HG03025 (cell line): Measurements from ENCODE around the gene MED8.
"Not testable (repeated sequence)": the region's sequence is repeated elsewhere in the genome, so short reads cannot be mapped to it uniquely, and the experiment has no call there.

ENCODE experiments used
- ATAC-seq: cut with Tn5 transposase; IDR thresholded peaks from one replicate; pipeline ENCODE4 v1.9.1; 2021; ENCODE audit warnings: mild to moderate bottlenecking, moderate library complexity; ENCODE audit not compliant: unreplicated experiment, low FRiP score

The MED8 gene

DNA sequence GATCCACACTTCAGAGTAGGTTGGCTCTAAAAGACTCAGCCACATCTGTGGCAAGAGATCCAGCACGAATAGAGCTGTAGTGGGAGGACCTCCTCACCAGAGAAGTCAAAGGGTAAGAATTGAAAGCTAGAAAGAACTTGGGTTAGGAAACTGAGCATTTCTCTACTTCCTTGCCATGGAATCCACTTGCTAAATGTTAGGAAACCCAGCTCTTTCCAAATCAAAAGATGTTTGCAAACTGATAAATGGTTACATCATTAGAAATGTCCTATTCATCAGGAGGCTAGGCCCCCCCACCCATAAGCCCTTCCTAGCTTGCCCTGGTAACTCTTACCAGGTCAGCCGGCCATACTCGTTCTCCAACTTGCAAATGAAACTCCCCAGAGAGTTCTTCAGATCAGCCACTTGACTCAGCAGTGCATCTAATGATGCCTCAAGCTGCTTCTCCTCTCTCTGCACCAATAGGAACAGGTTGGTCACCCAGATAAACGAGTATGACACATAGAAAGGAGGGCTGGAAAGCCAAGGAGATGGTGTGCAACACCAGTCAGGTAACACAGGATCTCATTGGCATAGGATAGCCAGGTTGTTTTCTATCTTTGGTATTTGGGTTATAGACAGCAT, 1.5 kb downstream of the MED8 start:
- ATAC-seq: no peak

- no peak for ATAC-seq
Observed at GRCh38 chr1:43386676-43387075, 2.9 kb downstream of the MED8 start.

DNA sequence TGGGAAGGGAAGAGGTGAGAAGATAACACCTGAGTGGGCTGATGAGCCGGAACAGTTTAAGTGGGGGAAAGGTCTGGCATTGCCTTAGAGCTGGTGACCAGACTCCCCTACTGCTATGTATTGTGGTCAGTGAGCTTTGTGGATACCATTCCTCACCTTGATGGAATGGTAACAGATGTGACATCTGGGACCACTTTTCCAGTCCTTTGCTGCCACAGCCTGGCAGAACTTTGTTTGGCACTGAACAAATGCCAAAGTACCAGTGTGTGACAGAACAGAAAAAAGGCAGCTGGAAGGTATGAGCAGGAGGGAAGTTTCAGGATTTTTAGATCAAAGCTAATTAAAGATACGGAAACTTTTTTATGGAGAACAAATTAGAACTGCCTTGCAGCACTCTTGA, 6.2 kb downstream of the MED8 start:
- no peak for ATAC-seq

- ATAC-seq: no peak
Observed at GRCh38 chr1:43382027-43382779, 7.4 kb downstream of the MED8 start.

DNA sequence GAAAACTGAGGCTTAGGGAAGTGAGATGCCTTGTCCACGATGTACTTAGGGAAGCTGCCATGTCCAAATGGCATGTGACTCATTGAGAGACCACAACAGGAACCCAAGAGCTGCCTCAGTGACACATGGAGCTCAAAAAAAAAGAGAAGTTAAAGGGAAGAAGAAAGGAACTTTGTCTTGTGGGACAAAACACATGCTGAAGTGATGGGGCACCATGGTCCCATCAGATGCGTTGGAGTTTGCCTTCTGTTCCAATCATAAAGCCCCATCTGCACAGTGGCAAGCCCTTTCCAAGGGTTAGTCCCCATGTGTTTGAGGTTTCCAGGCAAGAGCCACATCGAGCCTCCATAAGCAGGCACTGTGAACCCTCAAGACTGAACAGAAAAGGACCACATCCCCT, 8.0 kb downstream of the MED8 start:
- ATAC-seq: no peak

GRCh38 chr1:43379476-43379875, 10.1 kb downstream of the MED8 start:
- ATAC-seq: no peak

DNA sequence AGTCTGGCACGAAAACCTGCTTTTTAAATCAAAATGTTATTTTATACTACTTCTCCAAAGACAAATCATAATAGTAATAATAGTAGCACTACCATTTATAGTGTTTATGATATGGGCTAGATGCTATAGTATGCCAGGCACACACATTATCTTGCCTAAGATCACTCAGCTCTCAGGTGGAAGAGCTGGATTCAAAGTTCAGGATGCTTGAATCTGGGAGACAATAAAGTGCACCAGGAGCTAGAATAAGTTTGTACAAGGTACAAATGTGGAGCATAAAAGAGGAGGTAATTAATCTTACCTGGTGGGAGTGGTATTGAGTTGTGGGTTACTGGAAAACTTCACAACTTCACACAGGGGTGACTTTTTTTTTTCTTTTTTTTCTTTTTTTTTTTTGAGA, 11.8 kb downstream of the MED8 start:
- ATAC-seq: no peak

- no peak for ATAC-seq
Observed at GRCh38 chr1:43376723-43377235, 12.8 kb downstream of the MED8 start.

- no peak for ATAC-seq
Observed at GRCh38 chr1:43373066-43373940, 16.3 kb downstream of the MED8 start.

DNA sequence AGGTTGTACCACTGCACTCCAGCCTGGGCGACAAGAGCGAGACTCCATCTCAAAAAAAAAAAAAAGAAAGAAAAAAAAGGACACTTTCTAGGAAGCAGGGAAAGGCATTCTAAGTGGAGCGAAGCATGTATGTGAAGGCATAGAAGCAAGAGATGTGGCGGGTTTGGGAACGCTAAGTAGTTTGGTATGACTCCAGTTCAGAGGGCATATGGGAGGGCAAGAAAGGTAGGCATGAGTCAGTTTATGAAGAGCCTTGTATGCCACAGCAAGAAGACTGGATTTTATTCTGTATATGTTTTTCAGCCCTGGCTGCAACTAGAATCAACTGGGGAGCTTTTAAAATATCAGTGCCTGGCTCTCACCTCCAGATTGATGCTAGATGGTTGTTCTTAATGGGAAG, 17.4 kb downstream of the MED8 start:
- ATAC-seq: no peak

DNA sequence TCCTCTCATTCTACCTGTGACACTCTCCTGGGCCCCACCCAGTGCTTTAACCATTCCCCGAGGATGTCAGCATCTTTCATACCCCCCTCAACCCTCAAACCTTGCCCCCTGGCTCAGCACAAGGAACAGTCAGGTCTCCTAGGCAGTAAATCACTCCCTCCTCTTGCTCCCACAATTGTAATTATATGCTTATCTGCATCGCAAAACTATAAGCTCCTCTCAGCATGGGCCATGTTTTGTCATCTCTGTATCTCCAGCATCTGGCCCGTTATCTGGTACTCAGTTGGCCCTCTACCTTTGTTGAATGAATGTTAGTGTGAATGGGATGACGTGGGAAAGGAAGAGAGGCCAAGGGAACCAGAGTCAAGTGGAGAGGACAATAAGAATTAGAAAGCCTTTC, 19.0 kb downstream of the MED8 start:
- ATAC-seq: no peak

DNA sequence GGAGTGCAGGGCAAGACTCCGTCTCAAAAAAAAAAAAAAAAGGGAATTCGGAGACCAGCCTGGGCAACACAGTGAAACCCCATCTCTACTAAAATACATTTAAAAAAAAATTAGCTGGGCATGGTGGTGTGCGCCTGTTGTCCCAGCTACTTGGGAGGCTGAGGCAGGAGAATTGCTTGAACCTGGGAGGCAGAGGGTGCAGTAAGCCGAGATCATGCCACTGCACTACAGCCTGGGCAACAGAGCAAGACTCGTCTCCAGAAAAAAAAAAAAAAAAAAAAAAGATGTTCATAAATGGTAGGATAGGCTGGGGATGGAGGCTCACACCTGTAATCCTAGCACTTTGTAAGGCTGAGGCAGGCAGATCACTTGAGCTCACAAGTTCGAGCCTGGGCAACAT, 19.8 kb downstream of the MED8 start:
- not testable (repeated sequence) for ATAC-seq

DNA sequence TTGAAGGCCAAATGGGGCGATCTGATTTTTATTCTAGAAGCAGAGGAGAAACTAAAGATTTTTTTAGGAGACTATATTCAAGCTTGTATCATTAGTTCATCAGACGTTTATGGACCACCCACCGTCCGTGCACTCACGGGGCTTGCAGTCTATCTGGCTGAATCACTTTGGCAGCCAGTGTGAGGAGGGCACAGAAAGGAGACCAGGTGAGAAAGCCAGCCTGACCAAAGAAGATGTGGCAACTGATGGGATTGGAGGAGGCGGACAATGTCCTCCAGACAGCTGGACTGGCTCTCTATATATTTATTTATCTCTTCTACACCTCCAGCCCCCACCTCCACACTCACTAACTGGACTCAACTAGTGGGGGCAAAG, 21.0 kb downstream of the MED8 start:
- no peak for ATAC-seq

- ATAC-seq: peak; percentile 76
Observed at GRCh38 chr1:43367904-43368645, 21.5 kb downstream of the MED8 start, which contains the start of gene ELOVL1. ELOVL1 (minus strand) TSS chr1:43368011; CDS start chr1:43365609, 2,402 bp downstream.

DNA sequence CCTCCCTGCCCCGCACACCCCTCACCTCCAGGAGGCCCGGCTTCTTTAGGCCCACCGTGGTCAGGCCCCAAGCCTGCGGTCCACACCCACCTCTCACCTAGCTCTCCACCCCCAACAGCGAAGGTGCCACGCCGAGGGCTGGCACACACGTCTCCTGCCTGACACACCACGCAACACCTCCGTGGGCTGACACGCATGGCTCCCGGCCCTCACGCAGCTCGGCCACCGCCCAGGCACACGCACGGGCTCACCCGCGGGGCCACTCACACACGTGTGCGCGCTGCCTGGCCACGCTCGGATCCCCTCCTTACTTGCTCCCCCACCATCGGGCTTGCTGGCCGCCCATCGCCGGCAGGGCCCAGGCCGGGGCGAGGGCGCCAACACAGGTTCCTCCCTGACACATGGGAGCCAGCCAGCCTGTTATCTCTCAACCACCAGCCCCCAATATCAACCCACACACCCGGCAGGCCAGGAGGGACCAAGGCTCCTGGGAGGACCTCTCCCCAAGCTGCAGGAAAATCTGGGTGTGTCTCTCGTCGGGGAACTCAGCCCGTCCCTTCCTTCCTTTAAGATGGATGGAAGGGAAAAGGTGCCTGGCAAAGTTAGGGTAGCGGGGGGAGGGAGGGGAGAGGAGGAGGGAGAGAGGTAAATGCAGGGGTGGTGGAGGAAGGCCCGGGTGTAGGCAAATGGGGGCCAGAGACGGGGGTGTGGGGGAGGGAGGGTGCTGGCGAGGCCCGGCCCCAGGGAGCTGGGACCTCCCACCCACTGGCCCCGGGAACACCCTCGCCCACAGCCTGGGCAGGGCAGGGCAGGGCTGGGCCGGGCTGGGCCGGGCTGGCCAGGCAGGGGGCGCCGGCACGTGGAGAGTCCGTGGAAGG, 22.3 kb downstream of the MED8 start:
- ATAC-seq: peak; percentile 39

DNA sequence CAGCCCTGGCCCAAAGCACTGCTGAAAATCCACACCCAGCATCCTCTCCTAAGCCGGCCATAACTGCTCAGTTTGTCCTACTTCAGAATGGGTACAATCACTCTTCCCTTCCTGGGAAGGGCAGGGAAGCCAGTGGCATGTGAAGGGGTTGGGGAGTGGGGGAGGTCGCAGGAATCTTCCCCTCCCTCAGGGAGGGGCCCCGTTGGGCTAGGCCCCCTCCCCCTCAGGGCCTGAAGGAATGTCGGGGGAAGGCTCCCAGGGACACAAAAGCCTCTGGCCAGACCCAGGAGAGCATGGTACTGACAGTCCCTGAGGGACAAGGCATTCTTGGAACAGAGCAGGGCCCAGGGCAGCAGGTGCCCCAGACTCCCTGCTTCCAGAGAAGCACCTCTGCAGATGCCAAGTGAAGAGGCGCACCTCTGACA, 23.0 kb downstream of the MED8 start:
- no peak for ATAC-seq

GRCh38 chr1:43366179-43366578, 23.4 kb downstream of the MED8 start:
- ATAC-seq: no peak

DNA sequence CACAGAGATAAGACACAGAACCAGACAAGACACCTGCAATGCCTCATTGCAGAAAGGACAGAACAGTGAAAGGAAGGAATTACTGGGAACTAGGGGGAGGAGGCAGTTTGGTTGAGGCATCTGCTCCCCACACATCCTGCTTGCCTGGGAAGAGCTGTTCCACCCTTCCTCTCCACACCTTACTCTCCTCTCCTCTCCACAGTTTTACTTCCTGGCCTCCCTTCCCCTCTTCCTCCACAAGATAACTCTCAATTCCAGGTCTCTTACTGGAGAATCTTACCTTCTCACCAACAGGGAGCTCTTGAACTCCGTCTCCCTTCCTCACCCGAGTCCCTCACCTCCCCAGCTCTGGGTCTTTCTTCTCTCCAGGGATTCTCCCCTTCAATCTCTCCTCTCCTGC, 23.9 kb downstream of the MED8 start:
- no peak for ATAC-seq

- ATAC-seq: no peak
Observed at GRCh38 chr1:43363935-43364525, 25.6 kb downstream of the MED8 start.
